Heart left ventricle (tissue), 13 donors: ENCODE data around the gene INO80.

ENCODE experiments used
- CTCF ChIP-seq, 12 donors: fragments of 200-600 bp; sonication (generic) in 4 of 12; IDR thresholded peaks; one replicate each; pipeline versions ENCODE4 v1.5.0 to v1.8.0; 2018 to 2022; ENCODE audit warnings: antibody characterized with exemption in 12 of 12, mild to moderate bottlenecking in 5 of 12
- POLR2A ChIP-seq, 2 donors: fragments of 450-650 bp; IDR thresholded peaks; one replicate each; pipeline ENCODE4 v1.6.1; 2017; ENCODE audit warnings: antibody characterized with exemption in 2 of 2, mild to moderate bottlenecking in 2 of 2, moderate library complexity in 2 of 2
- donor health status: ischemic (EF 13 %, LVEDD 7.1; RV severe dilation, severe dysfunction).
- donor health status: DM: no; HTN: yes; CAD: no.
- donor health status: DM: no; HTN: no; CAD: no.
- donor health status: ischemic (EF 25% LVEDD 6.9; RV normal size, moderate dysfunction).
- donor health status: ischemic (EF 25% LVEDD 5.7; RV mildly dilated, moderate dysfunction).
- donor health status: ischemic (EF 35%, LVEDD 5.7; RV mildly dilated, moderate dysfunction).
- donor health status: nonischemic (EF 11% LVEDD 7.7; RV severe dilation, severe dysfunction).
- donor health status: DM: yes; HTN: yes; CAD: no.
- donor health status: PGD.
- donor health status: ischemic (EF 29% LVEDD 5.4; RV normal size, mild dysfunction).
- donor health status: nonischemic (EF 23%, LVEDD 6.1; RV moderate dilation, normal function).

- TF ChIP-seq CTCF (IDR thresholded peaks at IDR 0.05) (peak in 1 of 12 donors; percentile 3), POLR2A (IDR thresholded peaks at IDR 0.05) (no peak)
Observed at GRCh38 chr15:41115652-41116115, 396 bp downstream of the INO80 start.
